ENCODE measurements around the gene SYNPR. TPM values are rescaled to one million over a fixed set of nuclear protein-coding genes. Genes with fewer than 3 reads are reported as not detected.

Gene SYNPR
- total and polyA plus RNA-seq, 11 donors: 0.11 to 1.0 (median 0.41) TPM; not detected in 7

GRCh38 chr3:63294332-63294731 lies 16.2 kb downstream of the SYNPR start:
- Histone ChIP-seq H3K27ac (no peak overlapping the region), H3K9me3 (peaks cover 0 to 9% (median 0%) of the 10 kb centered on the region in 12 donors), H3K4me1 (no peaks in the 10 kb centered on the region), H3K4me3 (no peak overlapping the region), H3K36me3 (no peaks in the 10 kb centered on the region), H3K27me3 (no peaks in the 10 kb centered on the region)
- ATAC-seq (no peak), DNase-seq (no peak)
- TF ChIP-seq, protein P1, sequence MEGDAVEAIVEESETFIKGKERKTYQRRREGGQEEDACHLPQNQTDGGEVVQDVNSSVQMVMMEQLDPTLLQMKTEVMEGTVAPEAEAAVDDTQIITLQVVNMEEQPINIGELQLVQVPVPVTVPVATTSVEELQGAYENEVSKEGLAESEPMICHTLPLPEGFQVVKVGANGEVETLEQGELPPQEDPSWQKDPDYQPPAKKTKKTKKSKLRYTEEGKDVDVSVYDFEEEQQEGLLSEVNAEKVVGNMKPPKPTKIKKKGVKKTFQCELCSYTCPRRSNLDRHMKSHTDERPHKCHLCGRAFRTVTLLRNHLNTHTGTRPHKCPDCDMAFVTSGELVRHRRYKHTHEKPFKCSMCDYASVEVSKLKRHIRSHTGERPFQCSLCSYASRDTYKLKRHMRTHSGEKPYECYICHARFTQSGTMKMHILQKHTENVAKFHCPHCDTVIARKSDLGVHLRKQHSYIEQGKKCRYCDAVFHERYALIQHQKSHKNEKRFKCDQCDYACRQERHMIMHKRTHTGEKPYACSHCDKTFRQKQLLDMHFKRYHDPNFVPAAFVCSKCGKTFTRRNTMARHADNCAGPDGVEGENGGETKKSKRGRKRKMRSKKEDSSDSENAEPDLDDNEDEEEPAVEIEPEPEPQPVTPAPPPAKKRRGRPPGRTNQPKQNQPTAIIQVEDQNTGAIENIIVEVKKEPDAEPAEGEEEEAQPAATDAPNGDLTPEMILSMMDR (IDR thresholded peaks at IDR 0.05): no peak
- TF ChIP-seq POLR2A (IDR thresholded peaks at IDR 0.05): no peak
- 70 to 80% (median 73%) methylated on average over 4 of the region's 4 CpGs for WGBS, 4 donors
- intact Hi-C loops (cut with DNase I): no loop called here

- ATAC-seq: no peak
- intact Hi-C loops (cut with DNase I): no loop called here
- no peak for TF ChIP-seq POLR2A (IDR thresholded peaks at IDR 0.05)
- Histone ChIP-seq H3K27me3 (no peaks in the 10 kb centered on the region), H3K4me3 (no peak overlapping the region), H3K36me3 (no peaks in the 10 kb centered on the region), H3K4me1 (no peaks in the 10 kb centered on the region), H3K9me3 (peaks cover 0 to 9% (median 0%) of the 10 kb centered on the region in 12 donors), H3K27ac (no peak overlapping the region)
- DNase-seq: no peak
- 47 to 77% (median 67%) methylated on average over 4 of the region's 4 CpGs for WGBS, 4 donors
Measured at GRCh38 chr3:63295356-63295755, 17.2 kb downstream of the SYNPR start.

DNA sequence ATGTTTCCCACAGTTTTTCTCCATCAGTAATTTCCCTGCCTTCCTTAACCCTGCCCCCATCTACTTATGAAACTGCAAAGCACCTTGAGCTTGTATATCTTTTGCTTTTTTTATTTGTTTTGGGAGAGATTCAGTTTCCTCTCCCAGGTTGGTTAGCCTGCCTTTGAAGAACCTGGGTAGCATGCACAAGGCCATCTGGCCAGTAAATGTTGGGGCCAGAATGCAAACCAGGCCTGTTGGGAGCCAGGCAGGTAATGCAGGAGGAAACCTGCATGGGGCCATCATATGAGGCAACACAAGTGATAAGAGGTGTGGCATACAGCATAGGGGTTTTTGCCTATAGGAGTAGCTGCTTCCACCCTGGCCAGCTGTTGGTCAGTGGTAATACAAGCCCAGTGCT lies 17.7 kb downstream of the SYNPR start:
- no peak for ATAC-seq
- H3K4me3 ChIP-seq: no peak overlapping the region
- no peaks in the 10 kb centered on the region for H3K27me3 ChIP-seq
- TF ChIP-seq, protein P1 (IDR thresholded peaks at IDR 0.05): no peak
- TF ChIP-seq POLR2A (IDR thresholded peaks at IDR 0.05): no peak
- H3K36me3 ChIP-seq: no peaks in the 10 kb centered on the region
- no peaks in the 10 kb centered on the region for H3K4me1 ChIP-seq
- intact Hi-C loops (cut with DNase I): no loop called here
- DNase-seq: no peak
- peaks cover 0 to 9% (median 0%) of the 10 kb centered on the region in 12 donors for H3K9me3 ChIP-seq
- H3K27ac ChIP-seq: no peak overlapping the region

GRCh38 chr3:63296249-63296648 lies 18.1 kb downstream of the SYNPR start:
- H3K27ac ChIP-seq: no peak overlapping the region
- DNase-seq (no peak), ATAC-seq (no peak)
- no peak overlapping the region for H3K4me3 ChIP-seq
- no peaks in the 10 kb centered on the region for H3K4me1 ChIP-seq
- H3K36me3 ChIP-seq: no peaks in the 10 kb centered on the region
- TF ChIP-seq, protein P1 (IDR thresholded peaks at IDR 0.05): no peak
- no peak for TF ChIP-seq POLR2A (IDR thresholded peaks at IDR 0.05)
- WGBS, 4 donors: 65 to 87% (median 77%) methylated on average over 4 of the region's 4 CpGs
- intact Hi-C loops (cut with DNase I): no loop called here
- no peaks in the 10 kb centered on the region for H3K27me3 ChIP-seq
- H3K9me3 ChIP-seq: peaks cover 0 to 9% (median 0%) of the 10 kb centered on the region in 12 donors

DNA sequence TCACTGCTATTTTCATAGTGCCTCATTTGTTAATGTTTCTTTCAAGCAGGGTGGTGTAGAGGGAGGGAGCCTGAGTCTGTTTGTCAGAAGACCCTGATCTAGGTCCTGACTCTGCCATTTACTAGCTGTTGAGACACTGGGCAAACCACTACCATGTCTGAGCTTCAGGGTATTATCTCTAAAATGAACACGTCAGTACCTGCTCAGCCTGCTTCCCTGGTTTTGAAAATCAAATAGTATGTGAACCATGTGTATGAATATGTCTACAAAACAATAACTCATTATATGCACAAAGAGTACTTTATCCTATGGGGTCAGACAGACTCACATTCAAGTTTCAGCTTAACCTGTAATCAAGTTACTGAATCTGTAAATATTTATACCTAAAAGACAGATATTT lies 25.1 kb downstream of the SYNPR start:
- ATAC-seq (no peak), DNase-seq (no peak)
- Histone ChIP-seq H3K36me3 (no peaks in the 10 kb centered on the region), H3K4me3 (no peak overlapping the region), H3K27me3 (no peaks in the 10 kb centered on the region), H3K4me1 (no peaks in the 10 kb centered on the region), H3K27ac (no peak overlapping the region), H3K9me3 (no peaks in the 10 kb centered on the region)
- intact Hi-C loops (cut with DNase I): no loop called here
- no peak for TF ChIP-seq POLR2A (IDR thresholded peaks at IDR 0.05)
- TF ChIP-seq, protein P1 (IDR thresholded peaks at IDR 0.05): no peak
- 56 to 74% (median 62%) methylated on average over 1 of the region's 1 CpG for WGBS, 4 donors

Data from heart left ventricle (tissue), 16 donors.